ENCODE results near the gene IMPDH2.

IMPDH2 gene

GRCh38 chr3:49004352-49005302 lies 24.6 kb downstream of the IMPDH2 start:
- peaks cover 6% of the 10 kb centered on the region for H4K20me1 ChIP-seq (ENCODE audit: control insufficient read depth, insufficient read depth, low read depth, low read length)
- no peak overlapping the region for H3K4me3 ChIP-seq (ENCODE audit: low read length)
- no peaks in the 10 kb centered on the region for H3K9me2 ChIP-seq (replicated peaks; ENCODE audit: control insufficient read depth, low read length)
- H3K27me3 ChIP-seq (ENCODE audit: control insufficient read depth, low read length), result no peaks in the 10 kb centered on the region
- H3K4me2 ChIP-seq (ENCODE audit: low read length), result no peak overlapping the region
- H3K79me2 ChIP-seq (ENCODE audit: control insufficient read depth, low read length), result peaks cover 23% of the 10 kb centered on the region
- TF ChIP-seq EZH2phosphoT487 (IDR thresholded peaks at IDR 0.05; ENCODE audit: borderline replicate concordance, low read length), result no peak
- TF ChIP-seq CTCF (IDR thresholded peaks at IDR 0.05; ENCODE audit: low read depth, low read length, poor library complexity, severe bottlenecking), result no peak
- no peak overlapping the region for H3K27ac ChIP-seq (ENCODE audit: low read depth, low read length)
- peaks cover 18% of the 10 kb centered on the region for H3K4me1 ChIP-seq (ENCODE audit: control insufficient read depth, low read length)
- no peaks in the 10 kb centered on the region; the same call in 1 of the 2 replicates for H3F3A ChIP-seq (ENCODE audit: control insufficient read depth, insufficient read depth)
- no peaks in the 10 kb centered on the region for H3K9me3 ChIP-seq (ENCODE audit: control insufficient read depth, insufficient read depth, low read length)
- peaks cover 10% of the 10 kb centered on the region for H3K36me3 ChIP-seq (ENCODE audit: control insufficient read depth, low read length)

GRCh38 chr3:49001155-49001554 lies 28.0 kb downstream of the IMPDH2 start:
- no peaks in the 10 kb centered on the region for H3K9me3 ChIP-seq (ENCODE audit: control insufficient read depth, insufficient read depth, low read length)
- H3K27me3 ChIP-seq (ENCODE audit: control insufficient read depth, low read length), result no peaks in the 10 kb centered on the region
- no peaks in the 10 kb centered on the region for H3K9me2 ChIP-seq (replicated peaks; ENCODE audit: control insufficient read depth, low read length)
- no peak for TF ChIP-seq EZH2phosphoT487 (IDR thresholded peaks at IDR 0.05; ENCODE audit: borderline replicate concordance, low read length)
- H3K36me3 ChIP-seq (ENCODE audit: control insufficient read depth, low read length), result no peaks in the 10 kb centered on the region; the same call in 1 of the 2 replicates
- no peak overlapping the region for H3K4me2 ChIP-seq (ENCODE audit: low read length)
- peaks cover 3% of the 10 kb centered on the region for H3K4me1 ChIP-seq (ENCODE audit: control insufficient read depth, low read length)
- H3K27ac ChIP-seq (ENCODE audit: low read depth, low read length), result no peak overlapping the region
- H4K20me1 ChIP-seq (ENCODE audit: control insufficient read depth, insufficient read depth, low read depth, low read length), result no peaks in the 10 kb centered on the region
- no peak overlapping the region for H3K4me3 ChIP-seq (ENCODE audit: low read length)
- H3K79me2 ChIP-seq (ENCODE audit: control insufficient read depth, low read length), result no peaks in the 10 kb centered on the region
- H3F3A ChIP-seq (ENCODE audit: control insufficient read depth, insufficient read depth), result no peaks in the 10 kb centered on the region; the same call in 1 of the 2 replicates

- H3K9me3 ChIP-seq (ENCODE audit: control insufficient read depth, insufficient read depth, low read length), result no peaks in the 10 kb centered on the region
- H3K9me2 ChIP-seq (replicated peaks; ENCODE audit: control insufficient read depth, low read length), result no peaks in the 10 kb centered on the region
- H3K79me2 ChIP-seq (ENCODE audit: control insufficient read depth, low read length), result peaks cover 2% of the 10 kb centered on the region
- H3K4me3 ChIP-seq (ENCODE audit: low read length), result no peak overlapping the region
- H3K4me1 ChIP-seq (ENCODE audit: control insufficient read depth, low read length), result no peaks in the 10 kb centered on the region
- H3K27ac ChIP-seq (ENCODE audit: low read depth, low read length), result no peak overlapping the region
- H3K4me2 ChIP-seq (ENCODE audit: low read length), result no peak overlapping the region
- no peaks in the 10 kb centered on the region for H4K20me1 ChIP-seq (ENCODE audit: control insufficient read depth, insufficient read depth, low read depth, low read length)
- H3F3A ChIP-seq (ENCODE audit: control insufficient read depth, insufficient read depth), result no peaks in the 10 kb centered on the region; the same call in 1 of the 2 replicates
- no peak for TF ChIP-seq EZH2phosphoT487 (IDR thresholded peaks at IDR 0.05; ENCODE audit: borderline replicate concordance, low read length)
- TF ChIP-seq CTCF (IDR thresholded peaks at IDR 0.05; ENCODE audit: low read depth, low read length, poor library complexity, severe bottlenecking), result no peak
- peaks cover 2% of the 10 kb centered on the region; the same call in 1 of the 2 replicates for H3K36me3 ChIP-seq (ENCODE audit: control insufficient read depth, low read length)
- H3K27me3 ChIP-seq (ENCODE audit: control insufficient read depth, low read length), result no peaks in the 10 kb centered on the region
These were observed 29.9 kb downstream of the IMPDH2 start for GRCh38 chr3:48999085-48999858.
